Activated T-cell treated with anti-CD3 and anti-CD28 coated beads, Interleukin-2, amount 50 U/mL, for 1 hour (primary cell): ENCODE results near the gene ZNF460.
A peak's percentile ranks its signal among the peaks of the same experiment; 100 is the strongest.
"Not testable (repeated sequence)": the region's sequence is repeated elsewhere in the genome, so short reads cannot be mapped to it uniquely, and the experiment has no call there.

Experiments
- DNase-seq: peaks from one replicate; pipeline ENCODE4 v3.0.0-alpha.2; 2020

Gene ZNF460

GRCh38 chr19:57280165-57280961 lies at the start of gene ZNF460:
Gene ZNF460, plus strand, starts transcription at chr19:57280485. Its CDS starts 322 bp downstream, at chr19:57280807.
- peak; percentile 97 for DNase-seq

GRCh38 chr19:57231686-57232085 lies 48.6 kb upstream of the ZNF460 start:
- no peak for DNase-seq

GRCh38 chr19:57233207-57233606 lies 47.1 kb upstream of the ZNF460 start:
- no peak for DNase-seq

GRCh38 chr19:57239982-57240310 lies 40.3 kb upstream of the ZNF460 start:
- DNase-seq: no peak

GRCh38 chr19:57240311-57241090 lies 39.8 kb upstream of the ZNF460 start, which contains the start of gene ZNF805:
Gene ZNF805, plus strand, starts transcription at chr19:57240632. Its CDS starts 260 bp downstream, at chr19:57240892.
- DNase-seq: peak; percentile 96

GRCh38 chr19:57241176-57241575 lies 39.1 kb upstream of the ZNF460 start:
- no peak for DNase-seq

- no peak for DNase-seq
Observed at GRCh38 chr19:57242821-57243220, 37.5 kb upstream of the ZNF460 start.

GRCh38 chr19:57244513-57244912 lies 35.8 kb upstream of the ZNF460 start:
- no peak for DNase-seq

- DNase-seq: no peak
Observed at GRCh38 chr19:57245066-57245465, 35.2 kb upstream of the ZNF460 start.

GRCh38 chr19:57245959-57246358 lies 34.3 kb upstream of the ZNF460 start:
- DNase-seq: no peak

- no peak for DNase-seq
Observed at GRCh38 chr19:57248646-57249045, 31.6 kb upstream of the ZNF460 start.

- DNase-seq: no peak
Observed at GRCh38 chr19:57249329-57249728, 31.0 kb upstream of the ZNF460 start.

GRCh38 chr19:57253767-57254166 lies 26.5 kb upstream of the ZNF460 start:
- DNase-seq: not testable (repeated sequence)

- no peak for DNase-seq
Observed at GRCh38 chr19:57262044-57262443, 18.2 kb upstream of the ZNF460 start.

GRCh38 chr19:57263244-57263741 lies 17.0 kb upstream of the ZNF460 start:
- DNase-seq: no peak

- DNase-seq: no peak
Observed at GRCh38 chr19:57267291-57267690, 13.0 kb upstream of the ZNF460 start.

- no peak for DNase-seq
Observed at GRCh38 chr19:57269515-57270250, 10.6 kb upstream of the ZNF460 start.

GRCh38 chr19:57271280-57271679 lies 9.0 kb upstream of the ZNF460 start:
- DNase-seq: no peak

GRCh38 chr19:57273014-57273413 lies 7.3 kb upstream of the ZNF460 start:
- no peak for DNase-seq

GRCh38 chr19:57276430-57276829 lies 3.9 kb upstream of the ZNF460 start:
- DNase-seq: no peak

- not testable (repeated sequence) for DNase-seq
Observed at GRCh38 chr19:57278481-57278880, 1.8 kb upstream of the ZNF460 start.

GRCh38 chr19:57279418-57280164 lies 694 bp upstream of the ZNF460 start:
- no peak for DNase-seq
